PC-3 (cell line): ENCODE measurements around the gene AJAP1.

ENCODE experiments used
- CTCF ChIP-seq: fragments of 300-600 bp; sonication (generic); conservative IDR thresholded peaks from 2 replicates; pipeline ENCODE4 v1.5.1; 2017; ENCODE audit warnings: antibody characterized with exemption, low read depth, mild to moderate bottlenecking, low read length
- EZH2 ChIP-seq: fragments of 300-600 bp; sonication (generic); IDR thresholded peaks from one replicate; pipeline ENCODE4 v1.6.1; 2017; ENCODE audit warnings: antibody characterized with exemption, mild to moderate bottlenecking, low read length; ENCODE audit not compliant: unreplicated experiment
- EZH2phosphoT487 ChIP-seq: fragments of 300-600 bp; sonication (generic); IDR thresholded peaks from 2 replicates; pipeline ENCODE4 v1.6.1; 2018; ENCODE audit warnings: mild to moderate bottlenecking, antibody characterized with exemption, low read length, borderline replicate concordance

- TF ChIP-seq EZH2phosphoT487, result no peak
- TF ChIP-seq CTCF, result no peak
- TF ChIP-seq EZH2, result no peak
Measured at GRCh38 chr1:4756851-4757580, 102.6 kb downstream of the AJAP1 start.
